Mesothelial cell of epicardium (in vitro differentiated cells): Measurements from ENCODE around the gene ARIH2. TPM values are rescaled to one million over a fixed set of nuclear protein-coding genes. Genes with fewer than 3 reads are reported as not detected.

Experiments used
- DNase-seq, 2 experiments: peaks; one replicate each; pipeline ENCODE4 v3.0.0; 2021; ENCODE audit warnings: low spot score in 2 of 2; ENCODE audit not compliant: unreplicated experiment in 2 of 2
- H3K27ac Mint-ChIP-seq: 2 replicates; pipeline ENCODE4 v1.8.0; 2021; ENCODE audit warnings: mixed read lengths
- H3K27me3 Mint-ChIP-seq: 2 replicates; pipeline ENCODE4 v1.8.0; 2021; ENCODE audit warnings: low read depth, mixed read lengths
- H3K36me3 Mint-ChIP-seq: 2 replicates; pipeline ENCODE4 v1.8.0; 2021; ENCODE audit warnings: mixed read lengths
- H3K4me1 Mint-ChIP-seq: 2 replicates; pipeline ENCODE4 v1.8.0; 2021; ENCODE audit warnings: mixed read lengths
- H3K4me3 Mint-ChIP-seq: 2 replicates; pipeline ENCODE4 v1.8.0; 2021; ENCODE audit warnings: mild to moderate bottlenecking, moderate library complexity, mixed read lengths
- H3K9me3 Mint-ChIP-seq: 2 replicates; pipeline ENCODE4 v1.8.0; 2021; ENCODE audit warnings: mixed read lengths
- total RNA-seq: library from RNA; stranded (reverse); gene quantifications from 3 replicates; pipeline ENCODE4 v1.2.1, GENCODE V29; 2021
- TF ChIP-seq, protein P1 (sequence below): fragments of 200-600 bp; sonication (generic); IDR thresholded peaks from one replicate; pipeline ENCODE4 v1.5.0; 2021; ENCODE audit warnings: antibody characterized with exemption; ENCODE audit not compliant: unreplicated experiment

The ARIH2 gene
- total RNA-seq, 1 donor from 2014 or later = 102 TPM

DNA sequence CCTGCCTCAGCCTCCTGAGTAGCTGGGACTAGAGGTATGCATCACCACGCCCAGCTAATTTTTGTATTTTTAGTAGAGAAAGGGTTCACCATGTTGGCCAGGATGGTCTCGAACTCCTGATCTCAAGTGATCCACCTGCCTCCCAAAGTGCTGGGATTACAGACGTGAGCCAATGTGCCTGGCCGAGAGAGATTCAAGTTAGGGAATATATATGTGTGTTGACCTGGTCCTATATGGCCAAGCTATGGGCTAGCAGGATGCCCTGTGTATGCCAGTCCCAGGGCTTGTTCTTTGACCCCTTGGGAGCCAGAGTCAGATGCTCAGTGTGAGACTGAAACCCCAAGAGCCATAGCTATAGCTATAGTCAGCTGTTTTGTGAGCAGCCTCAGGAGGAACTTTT, 105.1 kb downstream of the ARIH2 start:
- Mint-ChIP-seq H3K4me3 (peak overlapping the region; percentile 94), H3K9me3 (no peaks in the 10 kb centered on the region), H3K27ac (no peak overlapping the region), H3K27me3 (no peaks in the 10 kb centered on the region), H3K4me1 (peaks cover 38% of the 10 kb centered on the region), H3K36me3 (peaks cover 14% of the 10 kb centered on the region)
- TF ChIP-seq, protein P1, sequence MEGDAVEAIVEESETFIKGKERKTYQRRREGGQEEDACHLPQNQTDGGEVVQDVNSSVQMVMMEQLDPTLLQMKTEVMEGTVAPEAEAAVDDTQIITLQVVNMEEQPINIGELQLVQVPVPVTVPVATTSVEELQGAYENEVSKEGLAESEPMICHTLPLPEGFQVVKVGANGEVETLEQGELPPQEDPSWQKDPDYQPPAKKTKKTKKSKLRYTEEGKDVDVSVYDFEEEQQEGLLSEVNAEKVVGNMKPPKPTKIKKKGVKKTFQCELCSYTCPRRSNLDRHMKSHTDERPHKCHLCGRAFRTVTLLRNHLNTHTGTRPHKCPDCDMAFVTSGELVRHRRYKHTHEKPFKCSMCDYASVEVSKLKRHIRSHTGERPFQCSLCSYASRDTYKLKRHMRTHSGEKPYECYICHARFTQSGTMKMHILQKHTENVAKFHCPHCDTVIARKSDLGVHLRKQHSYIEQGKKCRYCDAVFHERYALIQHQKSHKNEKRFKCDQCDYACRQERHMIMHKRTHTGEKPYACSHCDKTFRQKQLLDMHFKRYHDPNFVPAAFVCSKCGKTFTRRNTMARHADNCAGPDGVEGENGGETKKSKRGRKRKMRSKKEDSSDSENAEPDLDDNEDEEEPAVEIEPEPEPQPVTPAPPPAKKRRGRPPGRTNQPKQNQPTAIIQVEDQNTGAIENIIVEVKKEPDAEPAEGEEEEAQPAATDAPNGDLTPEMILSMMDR = no peak
- DNase-seq = no peak

- H3K4me3 Mint-ChIP-seq = no peak overlapping the region
- TF ChIP-seq, protein P1 = no peak
- H3K9me3 Mint-ChIP-seq = no peaks in the 10 kb centered on the region
- peaks cover 14% of the 10 kb centered on the region for H3K36me3 Mint-ChIP-seq
- no peak for DNase-seq
- no peak overlapping the region for H3K27ac Mint-ChIP-seq
- no peaks in the 10 kb centered on the region for H3K27me3 Mint-ChIP-seq
- H3K4me1 Mint-ChIP-seq = peaks cover 42% of the 10 kb centered on the region
Observed at GRCh38 chr3:49024449-49024848, 105.8 kb downstream of the ARIH2 start.

GRCh38 chr3:49025005-49025792, 106.6 kb downstream of the ARIH2 start:
- H3K4me3 Mint-ChIP-seq = no peak overlapping the region
- no peaks in the 10 kb centered on the region for H3K9me3 Mint-ChIP-seq
- H3K4me1 Mint-ChIP-seq = peaks cover 37% of the 10 kb centered on the region
- H3K27ac Mint-ChIP-seq = no peak overlapping the region
- DNase-seq = no peak
- TF ChIP-seq, protein P1 = no peak
- H3K36me3 Mint-ChIP-seq = peaks cover 14% of the 10 kb centered on the region
- H3K27me3 Mint-ChIP-seq = no peaks in the 10 kb centered on the region

GRCh38 chr3:49025793-49026520, 107.3 kb downstream of the ARIH2 start:
- TF ChIP-seq, protein P1 = no peak
- no peak overlapping the region for H3K4me3 Mint-ChIP-seq
- no peak for DNase-seq
- H3K36me3 Mint-ChIP-seq = peaks cover 16% of the 10 kb centered on the region
- H3K4me1 Mint-ChIP-seq = peaks cover 33% of the 10 kb centered on the region
- H3K27me3 Mint-ChIP-seq = no peaks in the 10 kb centered on the region
- no peak overlapping the region for H3K27ac Mint-ChIP-seq
- H3K9me3 Mint-ChIP-seq = no peaks in the 10 kb centered on the region

GRCh38 chr3:49026536-49026935, 107.9 kb downstream of the ARIH2 start:
- DNase-seq = no peak
- H3K36me3 Mint-ChIP-seq = peaks cover 16% of the 10 kb centered on the region
- no peak overlapping the region for H3K4me3 Mint-ChIP-seq
- TF ChIP-seq, protein P1 = no peak
- no peak overlapping the region for H3K27ac Mint-ChIP-seq
- no peaks in the 10 kb centered on the region for H3K9me3 Mint-ChIP-seq
- H3K27me3 Mint-ChIP-seq = no peaks in the 10 kb centered on the region
- H3K4me1 Mint-ChIP-seq = peaks cover 31% of the 10 kb centered on the region
